ENCODE data around the gene MACROD2.

- TF ChIP-seq CBX3 (IDR thresholded peaks at IDR 0.05; ENCODE audit: low read depth) (no peak), CEBPB (IDR thresholded peaks at IDR 0.05; ENCODE audit: low read depth) (no peak), CTCF (IDR thresholded peaks at IDR 0.05 in 2 of 3, conservative IDR thresholded peaks at IDR 0.05 in 1 of 3; ENCODE audit: borderline replicate concordance in 1 of 3, insufficient read depth in 1 of 3, low read depth in 2 of 3, low read length in 2 of 3) (no peak), POLR2A (IDR thresholded peaks at IDR 0.05; ENCODE audit: borderline replicate concordance, extremely low read depth, insufficient read depth, insufficient read length) (no peak), REST (IDR thresholded peaks at IDR 0.05; ENCODE audit: low read depth) (no peak)
Observed at GRCh38 chr20:14531786-14532185, 536.5 kb downstream of the MACROD2 start.

All from HCT116 (cell line).